Common myeloid progenitor, CD34-positive (primary cell): Measurements from ENCODE around the gene APMAP.
A peak's percentile ranks its signal among the peaks of the same experiment; 100 is the strongest.

Experiments used
- CTCF ChIA-PET: fragments of 350-600 bp; sonication (Branson Sonifier 250); formaldehyde crosslinking; loops from one replicate; lab custom pipeline; 2021; ENCODE audit warnings: antibody characterized with exemption; lab: Charles Lee
- POLR2A ChIA-PET: fragments of 350-600 bp; sonication (Branson Sonifier 250); formaldehyde crosslinking; loops from one replicate; lab custom pipeline; 2021; ENCODE audit warnings: antibody characterized with exemption; lab: Charles Lee
- DNase-seq, 3 donors: peaks; one replicate each; pipeline versions ENCODE4 v3.0.0 to v3.0.0-alpha.2; 2013
- H3K27ac ChIP-seq, 2 experiments: 1 replicate in 1 of 2; 2 replicates in 1 of 2; pipeline ENCODE4 v1.7.0; 2013; ENCODE audit warnings: inconsistent platforms in 2 of 2, low read length in 2 of 2, mild to moderate bottlenecking in 2 of 2, low read depth in 1 of 2, moderate library complexity in 1 of 2; ENCODE audit not compliant: severe bottlenecking in 2 of 2, insufficient read depth in 1 of 2, poor library complexity in 1 of 2
- H3K27me3 ChIP-seq, 5 experiments: replicated peaks in 2 of 5; 1 replicate in 3 of 5; 2 replicates in 2 of 5; pipeline versions ENCODE4 v1.6.1 to v1.7.0; 2013; ENCODE audit warnings: low read length in 4 of 5, mild to moderate bottlenecking in 2 of 5, moderate library complexity in 2 of 5, inconsistent platforms in 1 of 5; ENCODE audit not compliant: insufficient read depth in 5 of 5, control insufficient read depth in 4 of 5
- H3K36me3 ChIP-seq, 4 experiments: 1 replicate in 2 of 4; 2 replicates in 2 of 4; pipeline versions ENCODE4 v1.6.1 to v1.7.0; 2013; ENCODE audit warnings: low read length in 3 of 4, control low read depth in 1 of 4, mild to moderate bottlenecking in 1 of 4; ENCODE audit not compliant: control insufficient read depth in 4 of 4, insufficient read depth in 4 of 4
- H3K4me1 ChIP-seq, 4 experiments: 1 replicate in 3 of 4; 2 replicates in 1 of 4; pipeline versions ENCODE4 v1.6.1 to v1.7.1; 2013; ENCODE audit warnings: low read length in 3 of 4, mild to moderate bottlenecking in 3 of 4, control low read depth in 1 of 4, inconsistent platforms in 1 of 4, moderate library complexity in 1 of 4; ENCODE audit not compliant: control insufficient read depth in 4 of 4, insufficient read depth in 4 of 4; ENCODE audit errors: control extremely low read depth in 1 of 4
- H3K4me3 ChIP-seq, 7 experiments: 1 replicate in 4 of 7; 2 replicates in 3 of 7; pipeline versions ENCODE4 v1.5.1 to v1.7.0; 2013; ENCODE audit warnings: mild to moderate bottlenecking in 7 of 7, low read length in 6 of 7, moderate library complexity in 6 of 7, inconsistent platforms in 2 of 7, low read depth in 2 of 7, control low read depth in 1 of 7; ENCODE audit not compliant: insufficient read depth in 4 of 7, control insufficient read depth in 1 of 7; ENCODE audit errors: extremely low read depth in 1 of 7
- H3K9me3 ChIP-seq, 5 experiments: 1 replicate in 4 of 5; 2 replicates in 1 of 5; pipeline versions ENCODE4 v1.6.1 to v1.7.1; 2013; ENCODE audit warnings: low read length in 4 of 5, mild to moderate bottlenecking in 2 of 5, inconsistent platforms in 1 of 5, low read depth in 1 of 5, moderate library complexity in 1 of 5; ENCODE audit not compliant: control insufficient read depth in 4 of 5, insufficient read depth in 2 of 5; ENCODE audit errors: control extremely low read depth in 1 of 5
- WGBS: methylation state at CpG from one replicate; pipeline ENCODE4 v1.1.5; 2013; ENCODE audit not compliant: insufficient coverage; 5-methylcytosine and 5-hydroxymethylcytosine counted together

The APMAP gene

DNA sequence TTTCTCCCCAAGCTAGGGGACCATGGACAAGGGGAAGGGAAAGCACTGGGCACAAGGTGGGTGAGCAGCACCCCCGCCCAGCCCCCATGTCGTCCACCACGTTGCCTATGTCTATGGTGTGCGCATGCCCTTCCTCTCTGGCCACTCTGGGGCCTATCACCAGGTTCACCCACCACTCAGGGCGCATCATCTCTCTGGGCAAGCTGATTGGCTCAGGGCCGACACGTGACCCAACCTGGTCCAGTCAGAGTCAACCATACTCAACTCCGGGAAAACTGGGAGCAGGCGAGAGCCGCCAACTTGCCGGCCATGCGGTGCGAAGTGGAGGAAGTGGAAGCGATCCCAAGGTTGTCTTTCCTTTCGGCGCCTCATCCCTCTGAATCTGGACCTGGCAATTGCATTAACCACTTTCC, 39.5 kb upstream of the APMAP start:
- H3K4me3 ChIP-seq, result no peak overlapping the region
- peaks cover 10 to 43% (median 35%) of the 10 kb centered on the region in 4 experiments for H3K4me1 ChIP-seq
- no peaks in the 10 kb centered on the region for H3K27me3 ChIP-seq
- no peak overlapping the region for H3K27ac ChIP-seq
- CTCF ChIA-PET, result interaction anchor here (1.2 to 3.9 kb wide), 6 partner anchors 8 to 38 kb away, joined by 3 to 37 read pairs (median 7); no protein-coding TSS in a partner anchor
- POLR2A ChIA-PET, result interaction anchor here (0.7 kb wide), 1 partner anchor 12 kb away, joined by 3 read pairs; no protein-coding TSS in a partner anchor
- H3K36me3 ChIP-seq, result peaks cover 7 to 19% (median 9%) of the 10 kb centered on the region in 4 experiments
- DNase-seq, result no peak
- no peaks in the 10 kb centered on the region for H3K9me3 ChIP-seq
- 91% methylated on average over 12 of the region's 16 CpGs for WGBS

DNA sequence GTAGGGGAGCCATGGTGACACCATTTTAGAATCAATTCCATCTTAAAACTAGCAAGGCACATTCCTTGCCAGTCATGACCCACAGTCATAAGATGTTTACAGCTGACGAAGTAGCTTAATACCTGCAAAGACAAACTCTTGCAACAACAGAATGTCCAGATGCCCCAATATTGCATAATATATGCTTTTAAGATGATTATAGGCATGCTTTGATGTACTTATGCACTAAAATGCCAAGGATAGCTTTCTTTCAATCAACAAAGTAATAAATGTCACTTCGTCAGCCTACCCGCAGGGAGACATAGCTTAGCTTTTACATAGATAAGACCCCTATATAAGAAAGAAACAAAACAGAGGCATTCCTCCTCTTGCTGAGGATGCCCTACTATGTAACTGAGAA, 38.7 kb upstream of the APMAP start:
- Histone ChIP-seq H3K4me1 (peaks cover 3 to 40% (median 33%) of the 10 kb centered on the region in 4 experiments), H3K27ac (no peak overlapping the region), H3K27me3 (no peaks in the 10 kb centered on the region), H3K9me3 (no peaks in the 10 kb centered on the region), H3K4me3 (no peak overlapping the region), H3K36me3 (peaks cover 7 to 19% (median 13%) of the 10 kb centered on the region in 4 experiments)
- no peak for DNase-seq
- 90% methylated on average over 2 of the region's 3 CpGs for WGBS
- ChIA-PET CTCF (interaction anchor here (0.9 to 3.9 kb wide), 5 partner anchors 11 to 37 kb away, joined by 3 to 37 read pairs (median 3); no protein-coding TSS in a partner anchor), POLR2A (interaction anchor here (0.7 kb wide), 1 partner anchor 11 kb away, joined by 3 read pairs; no protein-coding TSS in a partner anchor)

- CTCF ChIA-PET, result interaction anchor here (0.9 to 3.9 kb wide), 6 partner anchors 8 to 36 kb away, joined by 3 to 37 read pairs (median 3); no protein-coding TSS in a partner anchor
- 97% methylated on average over 8 of the region's 8 CpGs for WGBS
- POLR2A ChIA-PET, result no interaction called here
- no peaks in the 10 kb centered on the region for H3K9me3 ChIP-seq
- H3K4me3 ChIP-seq, result no peak overlapping the region
- H3K27me3 ChIP-seq, result no peaks in the 10 kb centered on the region
- peaks cover 0 to 37% (median 29%) of the 10 kb centered on the region in 4 experiments for H3K4me1 ChIP-seq
- H3K27ac ChIP-seq, result no peak overlapping the region
- DNase-seq, result no peak
- peaks cover 7 to 19% (median 14%) of the 10 kb centered on the region in 4 experiments for H3K36me3 ChIP-seq
Measured at GRCh38 chr20:25030649-25031207, 38.2 kb upstream of the APMAP start.

DNA sequence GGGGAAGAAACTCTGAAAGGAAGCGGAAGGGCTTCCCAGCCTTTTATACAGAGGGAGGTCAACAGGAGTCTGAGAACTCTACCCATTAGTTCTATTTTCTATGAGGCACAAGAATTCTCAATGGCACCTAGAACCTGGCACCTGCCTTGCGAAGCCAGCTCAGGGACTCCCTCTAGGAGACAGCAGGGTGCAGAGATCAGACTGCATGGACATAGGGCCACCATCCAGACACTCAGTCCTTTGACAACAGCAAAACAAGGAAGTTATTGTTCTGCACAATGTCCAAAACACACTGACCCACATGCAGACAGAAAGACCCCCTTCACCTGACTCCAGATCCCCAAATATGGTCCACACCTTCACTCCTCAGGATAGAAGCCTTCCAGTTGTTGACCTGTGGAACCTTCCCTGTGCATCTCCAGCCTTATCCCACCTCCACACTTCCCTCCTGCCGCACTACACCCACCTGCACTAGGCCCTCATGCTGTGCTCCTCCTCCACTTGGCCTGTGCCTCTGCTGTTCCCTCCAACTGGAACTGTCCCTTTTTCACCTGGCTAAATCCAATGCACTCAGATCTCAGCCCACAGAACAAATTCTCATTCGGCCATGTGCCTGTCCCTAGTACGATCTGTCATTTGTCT, 37.6 kb upstream of the APMAP start:
- no peaks in the 10 kb centered on the region for H3K9me3 ChIP-seq
- no peak for DNase-seq
- peaks cover 0 to 31% (median 24%) of the 10 kb centered on the region in 4 experiments for H3K4me1 ChIP-seq
- H3K4me3 ChIP-seq, result no peak overlapping the region
- ChIA-PET CTCF (interaction anchor here (0.9 kb wide), 1 partner anchor 9 kb away, joined by 3 read pairs; no protein-coding TSS in a partner anchor), POLR2A (no interaction called here)
- WGBS, result 98% methylated on average over 5 of the region's 5 CpGs
- H3K27ac ChIP-seq, result no peak overlapping the region
- peaks cover 8 to 20% (median 16%) of the 10 kb centered on the region in 4 experiments for H3K36me3 ChIP-seq
- no peaks in the 10 kb centered on the region for H3K27me3 ChIP-seq

DNA sequence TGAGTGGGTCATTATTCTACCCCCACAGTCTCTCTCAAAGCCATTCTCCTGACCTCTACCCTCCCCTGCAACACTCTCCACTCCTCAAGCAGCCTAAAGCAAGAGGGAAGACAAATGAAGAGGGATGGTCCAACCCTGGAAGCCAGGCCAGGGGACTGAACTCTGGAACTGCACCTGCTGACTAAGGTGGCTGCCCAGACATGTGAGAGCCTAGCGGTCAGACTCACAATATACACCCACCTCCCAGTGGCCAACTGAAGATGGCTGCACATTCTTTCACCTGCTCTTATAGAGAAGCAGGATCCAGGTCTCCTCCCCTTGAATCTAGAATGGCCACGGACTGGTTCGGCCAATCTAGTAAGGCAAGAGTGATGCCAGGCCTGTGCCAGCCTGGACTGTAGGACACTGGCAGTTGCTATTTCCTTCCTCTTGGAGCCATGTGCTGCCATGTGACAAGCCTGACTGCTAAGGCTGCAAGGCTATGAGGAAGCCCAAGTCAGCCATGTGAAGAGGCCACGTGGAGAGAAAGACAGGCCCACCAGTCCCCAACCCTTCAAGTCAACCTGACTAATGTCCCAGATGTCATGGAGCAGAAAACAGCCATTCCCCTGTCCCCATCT, 33.5 kb upstream of the APMAP start:
- no peak overlapping the region for H3K4me3 ChIP-seq
- DNase-seq, result peak in 2 of 3 donors; percentile 17 to 41
- no peaks in the 10 kb centered on the region for H3K27me3 ChIP-seq
- WGBS, result 63% methylated on average over 3 of the region's 4 CpGs
- peaks cover 0 to 10% (median 8%) of the 10 kb centered on the region in 4 experiments for H3K4me1 ChIP-seq
- H3K27ac ChIP-seq, result no peak overlapping the region
- ChIA-PET CTCF (interaction anchor here (1.0 to 2.9 kb wide), 2 partner anchors 21 to 31 kb away, joined by 3 to 10 read pairs; no protein-coding TSS in a partner anchor), POLR2A (no interaction called here)
- H3K9me3 ChIP-seq, result no peaks in the 10 kb centered on the region
- H3K36me3 ChIP-seq, result peaks cover 13 to 41% (median 32%) of the 10 kb centered on the region in 4 experiments

DNA sequence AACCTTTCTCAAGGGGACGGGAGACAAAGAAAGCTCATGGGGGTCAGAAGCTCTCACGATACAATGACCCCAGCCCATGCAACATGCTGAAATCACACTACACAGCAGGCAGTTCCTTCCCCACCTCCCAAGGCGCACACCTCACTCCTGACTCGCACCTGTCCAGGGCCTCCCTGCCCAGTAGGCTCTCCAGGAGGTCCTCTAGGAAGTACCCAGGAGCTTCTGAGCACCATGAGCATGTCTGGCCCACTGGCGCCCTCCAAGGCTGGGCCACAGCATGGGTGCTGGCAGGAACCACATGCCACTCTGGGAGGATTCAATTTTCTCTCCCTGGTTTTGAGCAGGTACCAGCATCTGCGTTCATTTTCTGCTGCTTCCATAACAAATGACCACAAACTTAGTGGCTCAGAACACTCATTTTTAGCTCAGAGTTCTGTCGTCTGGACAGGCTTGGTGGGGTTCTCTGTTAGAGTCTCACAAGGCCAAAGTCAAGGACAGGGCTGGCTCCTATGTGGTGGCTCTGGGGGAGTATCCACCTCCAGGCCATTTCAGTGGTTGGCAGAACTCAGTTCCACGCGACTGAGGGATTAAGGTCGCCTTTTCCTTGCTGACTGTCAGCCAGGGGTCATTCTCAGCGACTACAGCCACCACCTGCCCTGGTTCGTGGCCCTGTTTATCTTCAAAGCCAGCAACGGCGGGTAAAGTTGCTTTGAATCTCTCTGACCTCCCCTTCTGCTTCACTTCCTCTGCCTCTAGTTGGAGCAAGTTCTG, 32.7 kb upstream of the APMAP start:
- H3K27me3 ChIP-seq, result no peaks in the 10 kb centered on the region
- no peaks in the 10 kb centered on the region for H3K9me3 ChIP-seq
- no peak for DNase-seq
- peaks cover 0 to 10% (median 8%) of the 10 kb centered on the region in 4 experiments for H3K4me1 ChIP-seq
- CTCF ChIA-PET, result interaction anchor here (1.0 to 2.9 kb wide), 3 partner anchors 8 to 30 kb away, joined by 3 to 15 read pairs (median 10); no protein-coding TSS in a partner anchor
- H3K36me3 ChIP-seq, result peaks cover 12 to 44% (median 35%) of the 10 kb centered on the region in 4 experiments
- no peak overlapping the region for H3K4me3 ChIP-seq
- 94% methylated on average over 10 of the region's 14 CpGs for WGBS
- H3K27ac ChIP-seq, result no peak overlapping the region
- POLR2A ChIA-PET, result no interaction called here
